Hematopoietic multipotent progenitor cell treated with erythropoietin and hydrocortisone succinate and interleukin-3 and kit ligand, for 6 days (in vitro differentiated cells): Measurements from ENCODE around the gene SCN5A.

Experiments used
- DNase-seq: peaks from one replicate; pipeline ENCODE4 v3.0.0-alpha.2; 2015

The SCN5A gene

DNA sequence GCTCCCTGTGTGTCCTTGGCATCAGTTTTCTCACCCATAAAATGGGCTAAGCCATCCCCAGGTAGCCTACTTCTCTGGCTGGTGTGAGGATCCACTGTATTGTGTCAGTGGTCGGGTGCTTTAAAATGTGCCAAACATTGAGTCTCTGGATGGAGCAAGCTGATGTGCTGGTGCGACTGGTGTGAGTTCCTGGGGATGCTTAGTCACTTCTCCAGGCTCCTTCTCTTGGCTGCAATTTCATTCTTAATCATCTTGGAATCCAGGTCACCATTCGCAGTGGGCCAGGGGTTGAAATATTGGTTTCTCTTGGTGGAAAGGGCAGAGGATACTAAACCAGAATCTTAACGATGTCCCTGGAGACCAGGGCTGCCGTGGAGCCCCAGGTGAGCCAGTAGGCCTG, 29.3 kb downstream of the SCN5A start:
- no peak for DNase-seq

DNA sequence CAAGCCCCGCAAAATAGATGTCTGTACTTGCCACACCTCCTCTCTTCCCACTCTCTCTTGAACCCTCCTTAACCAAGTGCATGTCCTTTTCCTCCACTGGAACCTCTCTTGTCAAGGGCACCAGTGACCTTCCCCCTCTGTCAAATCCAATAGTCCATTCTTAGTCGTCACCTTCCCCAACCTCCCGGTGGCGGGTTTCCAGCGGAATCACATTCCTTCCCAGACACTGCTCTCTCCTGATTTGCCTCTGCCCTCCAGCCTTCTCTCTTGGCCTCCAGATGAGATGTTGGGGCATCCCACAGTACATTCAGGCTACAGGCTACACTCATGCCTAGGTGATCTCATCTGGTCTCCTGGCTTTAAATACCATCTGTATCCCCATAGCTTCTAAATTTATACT, 31.1 kb downstream of the SCN5A start:
- DNase-seq, result no peak

GRCh38 chr3:38617586-38617985, 31.9 kb downstream of the SCN5A start:
- no peak for DNase-seq

GRCh38 chr3:38617137-38617536, 32.4 kb downstream of the SCN5A start:
- DNase-seq, result no peak

DNA sequence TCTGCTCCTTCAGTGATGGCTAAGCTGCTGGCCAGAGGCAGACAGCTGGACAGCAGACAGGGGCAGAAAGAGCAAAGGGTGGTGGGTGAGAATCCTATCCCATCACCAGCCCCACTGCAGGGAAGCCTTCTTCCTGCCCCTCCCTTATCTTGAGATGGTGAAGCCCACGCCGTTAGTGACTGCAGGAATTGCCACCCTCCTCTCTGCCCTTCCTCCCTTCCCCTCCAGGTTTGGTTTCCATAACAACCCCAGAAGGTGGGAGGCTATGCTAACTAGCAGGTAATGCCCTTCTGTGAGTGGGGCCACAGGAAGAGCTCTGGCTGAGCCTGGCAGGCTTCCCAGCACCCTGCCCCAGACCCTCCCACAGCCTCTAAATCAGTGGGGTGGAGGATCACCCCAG, 32.8 kb downstream of the SCN5A start:
- DNase-seq, result no peak

DNA sequence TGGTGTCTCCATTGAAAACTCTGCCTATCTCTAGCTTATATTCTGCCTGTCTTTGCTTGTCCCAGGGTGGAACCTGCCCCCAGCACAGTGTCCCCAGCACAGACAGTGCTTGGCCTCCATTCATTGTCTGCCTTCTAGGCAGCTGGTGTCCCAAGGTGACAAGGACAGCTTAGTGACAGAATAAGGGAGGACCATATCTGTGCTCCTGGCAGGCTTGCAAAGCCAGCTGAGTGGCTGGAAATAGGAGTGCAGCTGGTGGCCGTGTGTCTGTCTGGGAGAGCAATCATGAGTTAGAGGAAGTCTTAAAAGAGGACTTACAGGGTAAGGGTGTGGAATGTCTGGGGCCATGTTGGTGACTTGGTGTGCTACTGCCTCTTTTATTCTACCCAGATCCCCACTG, 33.4 kb downstream of the SCN5A start:
- DNase-seq, result no peak

DNA sequence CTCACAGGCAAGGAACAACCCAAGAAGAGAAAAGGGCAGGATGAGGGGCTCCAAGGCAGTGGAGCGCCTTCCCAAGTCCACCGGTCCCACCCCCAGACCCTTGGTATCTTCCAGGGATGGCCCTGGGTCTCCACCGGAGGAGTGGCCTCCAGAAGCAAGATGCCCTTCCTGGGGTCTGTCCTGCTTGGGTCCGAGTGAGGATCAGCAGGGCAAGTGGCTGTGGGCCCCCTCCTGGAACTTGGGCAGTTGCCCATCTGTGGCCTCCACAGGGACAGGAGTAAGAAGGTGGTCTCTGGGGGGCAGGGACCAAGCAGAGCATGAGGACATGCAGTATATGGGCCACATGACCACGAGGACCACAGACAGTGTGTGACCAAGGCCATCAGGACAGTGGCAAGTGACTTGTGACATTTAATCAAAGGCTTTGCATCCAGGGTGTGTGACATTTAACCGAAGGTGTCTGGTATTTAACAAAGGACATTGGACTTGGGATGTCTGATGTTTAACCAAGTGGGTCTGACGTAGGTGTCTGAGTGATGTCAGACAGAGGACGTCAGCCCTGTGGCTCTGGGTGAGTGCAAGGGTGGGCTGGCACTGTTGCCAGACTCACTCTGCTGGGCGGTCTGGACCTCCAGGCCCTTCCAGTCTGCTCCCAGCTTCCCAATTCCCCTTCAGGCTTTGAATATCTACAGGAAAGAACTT, 34.7 kb downstream of the SCN5A start:
- DNase-seq, result no peak

DNA sequence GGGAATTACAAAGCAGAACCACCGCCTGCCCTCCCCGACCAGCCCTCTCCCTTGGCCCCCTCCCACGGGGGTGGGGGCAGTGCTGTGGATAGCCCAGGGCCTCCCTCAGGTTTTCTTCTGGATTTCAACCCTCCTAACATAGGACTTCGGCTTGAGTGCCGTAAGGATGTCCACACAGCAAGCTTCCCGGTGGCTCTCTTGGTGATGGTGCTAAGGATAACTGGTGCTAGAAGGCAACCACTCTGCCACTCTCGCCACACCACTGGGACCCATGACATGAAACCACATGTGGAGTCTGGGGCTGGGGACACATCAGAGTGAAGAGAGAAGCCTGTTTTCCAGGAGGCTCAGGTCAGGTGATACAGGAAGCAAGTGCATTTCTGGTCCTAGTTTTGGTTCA, 35.4 kb downstream of the SCN5A start:
- DNase-seq, result no peak

GRCh38 chr3:38613426-38613825, 36.1 kb downstream of the SCN5A start:
- DNase-seq, result no peak

DNA sequence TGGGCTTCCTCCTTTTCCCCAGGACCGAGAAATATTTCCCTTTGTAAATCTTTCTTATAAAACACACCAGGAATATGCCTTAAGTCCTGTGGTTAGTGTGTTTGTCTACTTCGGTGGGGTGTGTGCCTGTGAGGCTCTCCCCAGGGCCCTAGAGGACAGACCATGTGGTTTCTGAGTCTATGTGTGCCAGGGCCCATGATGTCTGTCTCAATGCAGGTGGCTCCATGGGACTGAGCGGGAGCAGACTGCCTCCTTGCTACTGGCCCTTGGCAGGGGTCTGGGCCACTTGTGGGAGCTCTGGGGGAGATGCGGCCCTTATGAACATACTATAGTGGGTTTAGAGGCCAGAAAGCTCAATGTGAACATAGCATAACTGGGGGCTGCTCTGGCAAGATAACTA, 37.6 kb downstream of the SCN5A start:
- DNase-seq, result no peak

- no peak for DNase-seq
Observed at GRCh38 chr3:38610934-38611333, 38.6 kb downstream of the SCN5A start.

DNA sequence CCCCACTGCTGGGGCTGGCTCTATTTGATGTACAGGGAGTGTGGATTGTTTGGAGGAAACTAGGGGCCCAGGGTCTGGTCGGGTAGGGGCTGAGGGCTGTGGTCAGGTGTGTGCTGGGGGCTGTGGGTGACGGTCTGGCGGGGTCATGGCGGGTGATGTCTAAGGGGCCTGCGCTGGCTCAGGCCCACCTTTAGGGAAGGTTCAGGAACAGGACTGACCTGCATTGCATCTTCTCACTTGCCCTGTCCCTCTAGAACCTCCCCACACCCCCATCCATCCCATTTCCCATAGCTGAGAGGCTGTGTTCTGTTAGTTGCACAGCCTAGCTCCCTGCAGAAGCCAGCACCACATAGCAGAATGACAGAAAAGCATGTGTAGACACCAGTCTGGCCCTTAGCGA, 39.1 kb downstream of the SCN5A start:
- no peak for DNase-seq

- no peak for DNase-seq
Observed at GRCh38 chr3:38609386-38610111, 39.9 kb downstream of the SCN5A start.

- no peak for DNase-seq
Observed at GRCh38 chr3:38608961-38609360, 40.5 kb downstream of the SCN5A start.

DNA sequence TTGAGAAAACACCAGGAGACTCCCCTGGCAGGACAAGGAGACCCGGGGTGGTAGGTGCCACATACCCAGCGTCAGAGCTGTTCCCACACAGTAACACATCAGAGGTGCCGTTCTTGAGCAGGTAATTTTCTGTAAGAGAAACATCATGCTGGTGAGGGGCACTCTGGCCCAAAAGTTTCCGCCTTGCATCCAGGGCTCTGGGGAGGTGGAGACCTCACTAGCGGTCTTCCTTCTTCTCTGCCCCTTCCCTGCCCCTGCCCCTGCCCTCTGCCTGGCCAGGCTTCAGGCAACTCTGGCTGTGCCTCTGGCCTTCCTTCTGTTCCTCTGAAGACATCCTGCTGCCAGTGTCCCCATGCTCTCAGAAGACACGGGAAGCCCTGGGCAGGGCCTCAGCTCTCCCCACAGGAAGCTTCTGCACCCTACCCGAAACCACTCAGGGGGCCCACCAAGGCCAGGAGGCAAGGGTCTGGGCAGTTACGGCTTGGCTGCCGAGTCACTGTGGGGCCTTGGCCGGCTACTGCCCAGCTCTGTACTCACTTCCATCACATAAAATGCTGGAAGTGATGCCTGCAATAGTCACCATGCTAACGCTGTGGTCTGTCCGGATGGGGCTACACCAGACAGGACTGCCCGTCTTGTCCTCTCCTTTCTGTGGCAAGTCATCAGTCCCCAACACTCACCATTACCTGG, 41.3 kb downstream of the SCN5A start:
- no peak for DNase-seq

GRCh38 chr3:38606561-38606960, 42.9 kb downstream of the SCN5A start:
- DNase-seq, result no peak

DNA sequence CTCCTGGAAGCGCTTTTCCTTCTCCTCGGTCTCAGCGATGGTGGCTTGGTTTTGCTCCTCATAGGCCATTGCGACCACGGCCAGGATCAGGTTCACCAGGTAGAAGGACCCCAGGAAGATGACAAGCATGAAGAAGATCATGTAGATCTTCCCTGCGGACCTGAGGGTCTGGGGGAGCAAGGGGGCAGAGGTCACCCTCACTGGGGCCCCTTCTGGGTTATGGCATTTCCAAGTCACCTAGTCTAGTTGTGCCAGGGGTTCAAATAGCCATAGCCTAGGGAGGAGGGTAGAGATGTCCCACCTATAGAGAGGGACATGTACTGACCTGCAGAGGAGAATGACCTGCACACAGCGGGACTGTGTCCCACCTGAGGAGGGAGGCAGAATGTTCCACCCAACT, 43.5 kb downstream of the SCN5A start:
- no peak for DNase-seq

GRCh38 chr3:38604246-38604645, 45.2 kb downstream of the SCN5A start:
- no peak for DNase-seq

DNA sequence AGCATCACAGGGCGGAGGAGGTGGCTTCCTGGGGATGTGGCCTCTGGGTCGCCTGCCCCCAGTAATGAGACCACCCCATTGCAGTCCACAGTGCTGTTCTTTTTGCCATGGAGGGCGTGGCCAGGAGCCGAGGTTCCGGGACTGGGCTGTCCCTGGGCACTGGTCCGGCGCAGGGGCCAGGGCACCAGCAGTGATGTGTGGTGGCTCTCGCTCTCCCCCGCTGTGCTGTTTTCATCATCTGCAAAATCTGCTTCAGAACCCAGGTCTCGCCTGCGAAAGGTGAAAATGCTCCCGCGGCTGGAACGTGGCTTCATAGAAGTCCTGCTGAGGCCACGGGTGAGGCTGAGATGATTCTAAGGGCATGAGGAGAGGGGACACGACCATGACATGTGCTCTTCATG, 45.8 kb downstream of the SCN5A start:
- no peak for DNase-seq

GRCh38 chr3:38602576-38603250, 46.8 kb downstream of the SCN5A start:
- no peak for DNase-seq

GRCh38 chr3:38601956-38602550, 47.4 kb downstream of the SCN5A start:
- no peak for DNase-seq

GRCh38 chr3:38600551-38600950, 48.9 kb downstream of the SCN5A start:
- DNase-seq, result no peak

DNA sequence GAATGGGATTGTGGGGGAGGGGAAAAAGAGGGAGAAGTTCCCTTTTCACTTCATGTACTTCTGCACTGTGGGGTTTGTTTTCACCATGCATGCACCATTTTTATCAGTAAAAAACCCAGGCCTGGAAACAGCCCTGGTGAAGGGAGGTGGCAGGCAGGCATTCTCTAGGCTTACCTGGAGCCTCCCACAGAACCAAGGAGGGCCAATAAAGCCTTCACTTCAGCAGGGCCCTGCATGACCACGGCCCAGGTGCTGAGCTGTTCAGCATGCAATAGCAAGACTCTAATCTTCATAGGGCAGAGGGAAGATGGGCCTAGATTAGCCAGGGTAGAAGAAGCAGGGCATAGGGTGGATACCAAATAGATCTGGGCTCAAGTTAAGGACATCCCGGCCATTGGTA, 49.6 kb downstream of the SCN5A start:
- no peak for DNase-seq
